Endothelial cell of umbilical vein (primary cell): Measurements from ENCODE around the gene CHMP6. TPM values are rescaled to one million over a fixed set of nuclear protein-coding genes. Genes with fewer than 3 reads are reported as not detected.

Experiments
- BruUV-seq: library from RNA; stranded (reverse); fragments of 400-500 nt; replicated peaks from 2 replicates; lab custom pipeline; 2021; lab: Mats Ljungman, UMichigan
- CTCF ChIA-PET: fragments of 300-600, 350-600 bp; sonication (Branson Sonifier 250); formaldehyde crosslinking; loops from one replicate; lab custom pipeline; 2021; ENCODE audit warnings: antibody characterized with exemption, inconsistent platforms; lab: Charles Lee
- POLR2A ChIA-PET: fragments of 300-600, 350-600 bp; sonication (Branson Sonifier 250); formaldehyde crosslinking; loops from one replicate; lab custom pipeline; 2021; ENCODE audit warnings: antibody characterized with exemption, inconsistent platforms; lab: Charles Lee
- DNase-seq: peaks from one replicate; pipeline ENCODE4 v3.0.0-alpha.2; 2011; ENCODE audit warnings: low read depth, low spot score
- FAIRE-seq: peaks from 2 replicates; lab custom pipeline; 2011; peaks lifted over from hg19 to GRCh38; lab: Jason Lieb, UNC
- H2AFZ ChIP-seq: 2 replicates; pipeline ENCODE4 v1.6.0; 2012; ENCODE audit warnings: low read depth, low read length, control low read depth, inconsistent platforms
- H3K27ac ChIP-seq: 2 replicates; pipeline ENCODE4 v1.5.1; 2011; ENCODE audit warnings: low read depth, mild to moderate bottlenecking, control low read depth, low read length, moderate library complexity; ENCODE audit not compliant: insufficient read depth
- H3K27me3 ChIP-seq, 2 experiments: 2 replicates each; pipeline versions ENCODE4 v1.6.0 to v1.6.1; 2011; ENCODE audit warnings: low read length in 2 of 2, mixed read lengths in 1 of 2; ENCODE audit not compliant: control insufficient read depth in 2 of 2, insufficient read depth in 2 of 2
- H3K36me3 ChIP-seq, 2 experiments: 2 replicates in 1 of 2; 3 replicates in 1 of 2; pipeline ENCODE4 v1.5.1; 2011; ENCODE audit warnings: low read length in 2 of 2, mild to moderate bottlenecking in 1 of 2, moderate library complexity in 1 of 2; ENCODE audit not compliant: control insufficient read depth in 2 of 2, insufficient read depth in 2 of 2; ENCODE audit errors: extremely low read depth in 1 of 2
- H3K4me1 ChIP-seq: 3 replicates; pipeline ENCODE4 v1.5.1; 2011; ENCODE audit warnings: mild to moderate bottlenecking, low read length; ENCODE audit not compliant: control insufficient read depth, insufficient read depth; ENCODE audit errors: extremely low read depth
- H3K4me2 ChIP-seq: 2 replicates; pipeline ENCODE4 v1.6.1; 2011; ENCODE audit warnings: low read length, control low read depth, mixed read lengths; ENCODE audit not compliant: insufficient read depth
- H3K4me3 ChIP-seq, 3 experiments: fragments of 200-600 bp in 1 of 3; sonication (generic), shearing (Covaris generic) in 1 of 3; replicated peaks in 1 of 3; 2 replicates each; pipeline ENCODE4 v1.5.1; 2011 to 2016; ENCODE audit warnings: control low read depth in 3 of 3, low read length in 3 of 3, mild to moderate bottlenecking in 2 of 3, inconsistent platforms in 1 of 3, low read depth in 1 of 3, moderate library complexity in 1 of 3; ENCODE audit not compliant: insufficient read depth in 1 of 3
- H3K79me2 ChIP-seq: 2 replicates; pipeline ENCODE4 v1.6.0; 2012; ENCODE audit warnings: low read length, inconsistent platforms; ENCODE audit not compliant: control insufficient read depth, insufficient read depth
- H3K9ac ChIP-seq: replicated peaks from 2 replicates; pipeline ENCODE3; 2011; ENCODE audit warnings: low read length, control low read depth; ENCODE audit not compliant: insufficient read depth; ENCODE audit errors: extremely low read depth
- H3K9me1 ChIP-seq: replicated peaks from 3 replicates; pipeline ENCODE4 v1.6.0; 2011; ENCODE audit warnings: mild to moderate bottlenecking, low read length; ENCODE audit not compliant: control insufficient read depth, insufficient read depth; ENCODE audit errors: extremely low read depth
- H3K9me3 ChIP-seq: replicated peaks from 2 replicates; pipeline ENCODE4 v1.5.1; 2012; ENCODE audit warnings: low read length, inconsistent platforms; ENCODE audit not compliant: control insufficient read depth, insufficient read depth
- H4K20me1 ChIP-seq: replicated peaks from 2 replicates; pipeline ENCODE3; 2011; ENCODE audit warnings: mild to moderate bottlenecking, low read length; ENCODE audit not compliant: control insufficient read depth, insufficient read depth; ENCODE audit errors: extremely low read depth
- EZH2 ChIP-seq: IDR thresholded peaks from 2 replicates; pipeline ENCODE4 v1.6.1; 2012; ENCODE audit warnings: borderline replicate concordance, low read depth, mild to moderate bottlenecking, moderate library complexity, low read length, inconsistent platforms; ENCODE audit not compliant: severe bottlenecking
- FOS ChIP-seq: IDR thresholded peaks from 2 replicates; pipeline ENCODE4 v1.6.1; 2011; ENCODE audit warnings: mild to moderate bottlenecking, low read length, moderate library complexity, borderline replicate concordance; ENCODE audit not compliant: insufficient read depth
- GATA2 ChIP-seq: IDR thresholded peaks from 2 replicates; pipeline ENCODE4 v1.7.0; 2011; ENCODE audit warnings: low read depth, mild to moderate bottlenecking, moderate library complexity, mixed read lengths, low read length; ENCODE audit not compliant: insufficient read length, insufficient read depth
- JUN ChIP-seq: IDR thresholded peaks from 2 replicates; pipeline ENCODE4 v1.6.1; 2011; ENCODE audit warnings: borderline replicate concordance, low read depth; ENCODE audit not compliant: insufficient read length, insufficient read depth
- MYC ChIP-seq: IDR thresholded peaks from one replicate; pipeline ENCODE4 v1.6.1; 2011; ENCODE audit warnings: mild to moderate bottlenecking, low read depth, low read length
- POLR2A ChIP-seq: IDR thresholded peaks from 2 replicates; pipeline ENCODE4 v1.6.1; 2012; ENCODE audit warnings: low read depth, mild to moderate bottlenecking, control low read depth, low read length
- POLR2AphosphoS5 ChIP-seq: IDR thresholded peaks from 2 replicates; pipeline ENCODE4 v1.6.1; 2012; ENCODE audit warnings: low read depth, mild to moderate bottlenecking, control low read depth, low read length, moderate library complexity; ENCODE audit not compliant: insufficient read depth
- dilution Hi-C: fragments of 300-500 bp; cut with MboI; formaldehyde crosslinking; loops from one replicate; pipeline ENCODE4 v1.15.0; 2019; ENCODE audit warnings: low sequenced_read_pairs; ENCODE audit not compliant: extremely low pct_ligation_motif_present
- intact Hi-C: fragments of 100-400 bp; cut with micrococcal nuclease; formaldehyde crosslinking; loops from one replicate; pipeline ENCODE4 v1.10.0; 2022
- polyA plus RNA-seq, 4 experiments: library from polyadenylated mRNA; depleted of rRNA in 3 of 4; stranded (reverse) in 3 of 4; unstranded in 1 of 4; fragments of >200 nt; gene quantifications; 2 replicates each; pipeline versions ENCODE4 v1.2.1 to v1.2.3, GENCODE V29; 2011 to 2012; ENCODE audit warnings: missing spikeins in 1 of 4
- total RNA-seq: library from RNA; stranded (reverse); gene quantifications from 2 replicates; pipeline ENCODE4 v1.2.3, GENCODE V29; 2021
- TF ChIP-seq, protein P1 (sequence below), 2 donors: IDR thresholded peaks; 1 replicate in 1 of 2; 2 replicates in 1 of 2; pipeline ENCODE4 v1.5.1; 2011; ENCODE audit warnings: low read length in 2 of 2, mild to moderate bottlenecking in 2 of 2, moderate library complexity in 2 of 2, control low read depth in 1 of 2, inconsistent platforms in 1 of 2, low read depth in 1 of 2; ENCODE audit not compliant: insufficient read depth in 1 of 2; ENCODE audit errors: extremely low read depth in 1 of 2
- TF ChIP-seq, protein P2 (sequence below): IDR thresholded peaks from 2 replicates; pipeline ENCODE4 v1.6.1; 2011; ENCODE audit not compliant: insufficient read depth, insufficient read length

CHMP6 gene
- total and polyA plus RNA-seq, 2 donors (not counting 3 experiments of a cell fraction or from before 2014, with no cell fraction given): 42.5 to 48.5 TPM

DNA sequence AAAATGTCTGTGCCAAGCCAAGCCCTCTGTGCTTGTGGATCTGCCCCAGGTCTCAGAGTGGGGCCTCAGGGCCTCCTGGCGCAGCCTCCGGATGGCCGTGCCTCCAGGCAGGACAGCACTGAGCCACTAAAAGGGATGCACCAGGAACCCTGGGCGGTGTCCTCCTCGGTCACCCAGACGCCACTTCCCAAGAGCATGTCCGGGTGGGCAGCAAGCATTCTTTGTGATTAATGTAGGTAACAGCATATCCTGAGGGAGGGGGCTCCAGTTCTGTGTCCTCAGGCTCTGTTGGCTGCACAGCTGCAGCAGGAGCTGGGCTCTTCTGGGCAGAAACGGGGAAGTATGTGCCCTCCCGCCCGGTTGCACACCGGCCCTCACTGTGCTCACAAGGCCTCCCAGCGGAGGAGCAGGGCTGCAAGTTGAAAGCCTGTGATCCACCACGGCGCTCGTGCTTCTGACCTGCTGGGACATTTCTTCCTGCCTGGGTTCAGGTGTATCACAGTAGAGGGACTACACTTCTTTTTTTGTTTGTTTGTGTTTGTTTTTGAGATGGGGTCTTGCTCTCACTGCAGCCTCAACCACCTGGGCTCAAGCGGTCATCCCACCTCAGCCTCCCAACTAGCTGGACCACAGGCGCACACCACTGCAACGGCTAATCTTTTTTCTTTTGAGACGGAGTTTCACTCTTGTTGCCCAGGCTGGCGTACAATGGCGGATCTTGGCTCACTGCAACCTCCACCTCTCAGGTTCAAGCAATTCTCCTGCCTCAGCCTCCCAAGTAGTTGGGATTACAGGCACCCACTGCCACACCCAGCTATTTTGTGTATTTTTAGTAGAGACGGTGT lies 37.9 kb upstream of the CHMP6 start:
- ChIA-PET CTCF (no interaction called here), POLR2A (no interaction called here)
- intact Hi-C loops: no loop called here

More for the DNA sequence above, 37.9 kb upstream of the CHMP6 start:
- FAIRE-seq: no peak
- no peak for TF ChIP-seq POLR2AphosphoS5
- TF ChIP-seq EZH2: no peak
- no peak for TF ChIP-seq JUN
- TF ChIP-seq GATA2: no peak
- TF ChIP-seq, protein P1, sequence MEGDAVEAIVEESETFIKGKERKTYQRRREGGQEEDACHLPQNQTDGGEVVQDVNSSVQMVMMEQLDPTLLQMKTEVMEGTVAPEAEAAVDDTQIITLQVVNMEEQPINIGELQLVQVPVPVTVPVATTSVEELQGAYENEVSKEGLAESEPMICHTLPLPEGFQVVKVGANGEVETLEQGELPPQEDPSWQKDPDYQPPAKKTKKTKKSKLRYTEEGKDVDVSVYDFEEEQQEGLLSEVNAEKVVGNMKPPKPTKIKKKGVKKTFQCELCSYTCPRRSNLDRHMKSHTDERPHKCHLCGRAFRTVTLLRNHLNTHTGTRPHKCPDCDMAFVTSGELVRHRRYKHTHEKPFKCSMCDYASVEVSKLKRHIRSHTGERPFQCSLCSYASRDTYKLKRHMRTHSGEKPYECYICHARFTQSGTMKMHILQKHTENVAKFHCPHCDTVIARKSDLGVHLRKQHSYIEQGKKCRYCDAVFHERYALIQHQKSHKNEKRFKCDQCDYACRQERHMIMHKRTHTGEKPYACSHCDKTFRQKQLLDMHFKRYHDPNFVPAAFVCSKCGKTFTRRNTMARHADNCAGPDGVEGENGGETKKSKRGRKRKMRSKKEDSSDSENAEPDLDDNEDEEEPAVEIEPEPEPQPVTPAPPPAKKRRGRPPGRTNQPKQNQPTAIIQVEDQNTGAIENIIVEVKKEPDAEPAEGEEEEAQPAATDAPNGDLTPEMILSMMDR (IDR thresholded peaks at IDR 0.05; ENCODE audit: extremely low read depth in 1 of 2, insufficient read depth in 1 of 2, low read depth in 1 of 2, low read length in 2 of 2): no peak
- TF ChIP-seq POLR2A: no peak
- TF ChIP-seq FOS: no peak
- TF ChIP-seq, protein P2, sequence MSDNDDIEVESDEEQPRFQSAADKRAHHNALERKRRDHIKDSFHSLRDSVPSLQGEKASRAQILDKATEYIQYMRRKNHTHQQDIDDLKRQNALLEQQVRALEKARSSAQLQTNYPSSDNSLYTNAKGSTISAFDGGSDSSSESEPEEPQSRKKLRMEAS: no peak
- no peak for TF ChIP-seq MYC
- H3K4me1 ChIP-seq: no peaks in the 10 kb centered on the region
- DNase-seq: no peak
- H3K36me3 ChIP-seq: peaks cover 0 to 3% of the 10 kb centered on the region in 2 experiments
- no peak overlapping the region for H3K27ac ChIP-seq
- no peak overlapping the region for H3K4me2 ChIP-seq
- H2AFZ ChIP-seq: no peak overlapping the region
- H3K9me1 ChIP-seq: no peaks in the 10 kb centered on the region
- no peak overlapping the region for H3K4me3 ChIP-seq
- no peaks in the 10 kb centered on the region for H3K9me3 ChIP-seq
- H3K79me2 ChIP-seq: no peaks in the 10 kb centered on the region
- no peaks in the 10 kb centered on the region for H3K27me3 ChIP-seq
- no peak overlapping the region for H3K9ac ChIP-seq
- BruUV-seq: no TSS peak
- H4K20me1 ChIP-seq: no peaks in the 10 kb centered on the region
- dilution Hi-C loops: no loop called here
